OCI-LY3 (cell line): Measurements from ENCODE around the gene DHFR.
A peak's percentile ranks its signal among the peaks of the same experiment; 100 is the strongest.
"Not testable (repeated sequence)": the region's sequence is repeated elsewhere in the genome, so short reads cannot be mapped to it uniquely, and the experiment has no call there.

Experiments used
- H2AFZ ChIP-seq: fragments of 200-600, 300-600 bp; shearing (Covaris generic); 2 replicates; pipeline ENCODE4 v1.6.0; 2014; ENCODE audit warnings: antibody characterized with exemption, low read depth, low read length
- H3K27ac ChIP-seq: fragments of 200-600, 300-600 bp; sonication (generic); 2 replicates; pipeline ENCODE4 v1.5.1; 2014; ENCODE audit warnings: mild to moderate bottlenecking, low read length, moderate library complexity, mixed read lengths
- H3K27me3 ChIP-seq: fragments of 200-600, 300-600 bp; sonication (generic); 2 replicates; pipeline ENCODE4 v1.6.1; 2014; ENCODE audit warnings: low read depth, low read length, mixed read lengths
- H3K36me3 ChIP-seq: fragments of 200-600, 300-600 bp; sonication (generic); replicated peaks from 2 replicates; pipeline ENCODE3; 2014; ENCODE audit warnings: low read depth, low read length, mixed read lengths
- H3K4me1 ChIP-seq: fragments of 300-600, 200-600 bp; sonication (generic); 2 replicates; pipeline ENCODE4 v1.6.1; 2014; ENCODE audit warnings: low read length, mixed read lengths
- H3K4me2 ChIP-seq: fragments of 200-600, 300-600 bp; sonication (generic); 2 replicates; pipeline ENCODE4 v1.6.1; 2014; ENCODE audit warnings: low read length, mixed read lengths
- H3K4me3 ChIP-seq: fragments of 300-600, 200-600 bp; sonication (generic); 2 replicates; pipeline ENCODE4 v1.5.1; 2014; ENCODE audit warnings: antibody characterized with exemption, mild to moderate bottlenecking, low read length, moderate library complexity
- H3K79me2 ChIP-seq: fragments of 300-600, 200-600 bp; shearing (Covaris generic); 2 replicates; pipeline ENCODE4 v1.6.1; 2014; ENCODE audit warnings: mild to moderate bottlenecking, low read length, mixed read lengths
- H3K9ac ChIP-seq: fragments of 300-600, 200-600 bp; shearing (Covaris generic); 2 replicates; pipeline ENCODE4 v1.6.0; 2014; ENCODE audit warnings: mild to moderate bottlenecking, low read length, moderate library complexity
- H3K9me3 ChIP-seq: fragments of 200-600, 300-600 bp; shearing (Covaris generic); 2 replicates; pipeline ENCODE4 v1.6.1; 2014; ENCODE audit warnings: low read length, mixed read lengths; ENCODE audit not compliant: insufficient read depth
- H4K20me1 ChIP-seq: fragments of 200-600, 300-600 bp; sonication (generic); 2 replicates; pipeline ENCODE4 v1.6.1; 2016; ENCODE audit warnings: low read length, mixed read lengths; ENCODE audit not compliant: insufficient read depth
- CTCF ChIP-seq: fragments of 200-600, 300-600 bp; sonication (generic); IDR thresholded peaks from 2 replicates; pipeline ENCODE4 v1.5.1; 2014; ENCODE audit warnings: antibody characterized with exemption, low read length, low read depth
- EZH2phosphoT487 ChIP-seq: fragments of 200-600 bp; shearing (Covaris generic); IDR thresholded peaks from 2 replicates; pipeline ENCODE4 v1.6.1; 2018; ENCODE audit warnings: antibody characterized with exemption, mixed run types, low read depth

Gene DHFR

GRCh38 chr5:80588858-80589540 is 65.8 kb downstream of the DHFR start:
- TF ChIP-seq EZH2phosphoT487 (no peak), CTCF (no peak)
- H3K9ac ChIP-seq: no peak overlapping the region
- no peaks in the 10 kb centered on the region for H3K9me3 ChIP-seq
- H3K27ac ChIP-seq: no peak overlapping the region
- H3K36me3 ChIP-seq: no peaks in the 10 kb centered on the region
- no peaks in the 10 kb centered on the region for H3K27me3 ChIP-seq
- no peak overlapping the region for H3K4me3 ChIP-seq
- no peak overlapping the region for H2AFZ ChIP-seq
- H4K20me1 ChIP-seq: no peaks in the 10 kb centered on the region
- no peaks in the 10 kb centered on the region for H3K79me2 ChIP-seq
- no peak overlapping the region for H3K4me2 ChIP-seq
- H3K4me1 ChIP-seq: no peaks in the 10 kb centered on the region

DNA sequence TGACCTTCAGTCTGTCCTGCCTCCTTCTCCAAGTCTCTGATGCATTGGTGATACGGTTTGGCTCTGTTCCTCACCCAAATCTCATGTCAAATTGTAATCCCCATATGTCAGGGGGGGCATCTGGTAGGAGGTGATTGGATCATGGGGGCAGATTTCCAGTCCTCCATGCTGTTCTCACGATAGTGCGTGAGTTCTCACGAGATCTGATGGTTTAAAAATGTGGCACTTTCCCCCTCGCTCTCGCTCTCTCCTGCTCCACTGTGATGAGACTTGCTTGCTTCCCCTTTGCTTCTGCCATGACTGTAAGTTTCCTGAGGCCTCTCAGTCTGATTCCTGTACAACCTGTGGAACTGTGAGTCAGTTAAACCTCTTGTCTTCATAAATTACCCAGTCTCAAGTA is 70.0 kb downstream of the DHFR start:
- no peaks in the 10 kb centered on the region for H3K36me3 ChIP-seq
- H3K4me1 ChIP-seq: no peaks in the 10 kb centered on the region
- no peak overlapping the region for H3K9ac ChIP-seq
- H4K20me1 ChIP-seq: no peaks in the 10 kb centered on the region
- H3K79me2 ChIP-seq: no peaks in the 10 kb centered on the region
- H3K9me3 ChIP-seq: no peaks in the 10 kb centered on the region
- no peak overlapping the region for H3K27ac ChIP-seq
- TF ChIP-seq EZH2phosphoT487 (no peak), CTCF (no peak)
- H2AFZ ChIP-seq: no peak overlapping the region
- no peaks in the 10 kb centered on the region for H3K27me3 ChIP-seq
- no peak overlapping the region for H3K4me2 ChIP-seq
- no peak overlapping the region for H3K4me3 ChIP-seq

GRCh38 chr5:80580291-80580690 is 74.5 kb downstream of the DHFR start:
- H3K9ac ChIP-seq, H2AFZ ChIP-seq, H3K27me3 ChIP-seq, H4K20me1 ChIP-seq, H3K4me3 ChIP-seq, H3K27ac ChIP-seq, H3K9me3 ChIP-seq, H3K79me2 ChIP-seq, H3K36me3 ChIP-seq, H3K4me2 ChIP-seq: not testable (repeated sequence)
- peaks cover 21% of the 10 kb centered on the region for H3K4me1 ChIP-seq

GRCh38 chr5:80579050-80579449 is 75.7 kb downstream of the DHFR start:
- H2AFZ ChIP-seq: no peak overlapping the region
- no peaks in the 10 kb centered on the region for H3K79me2 ChIP-seq
- H3K4me3 ChIP-seq: no peak overlapping the region
- H3K27ac ChIP-seq: no peak overlapping the region
- TF ChIP-seq EZH2phosphoT487 (no peak), CTCF (no peak)
- H3K9me3 ChIP-seq: no peaks in the 10 kb centered on the region
- H3K36me3 ChIP-seq: no peaks in the 10 kb centered on the region
- no peak overlapping the region for H3K4me2 ChIP-seq
- H3K27me3 ChIP-seq: no peaks in the 10 kb centered on the region
- H4K20me1 ChIP-seq: no peaks in the 10 kb centered on the region
- peaks cover 21% of the 10 kb centered on the region for H3K4me1 ChIP-seq
- H3K9ac ChIP-seq: no peak overlapping the region

DNA sequence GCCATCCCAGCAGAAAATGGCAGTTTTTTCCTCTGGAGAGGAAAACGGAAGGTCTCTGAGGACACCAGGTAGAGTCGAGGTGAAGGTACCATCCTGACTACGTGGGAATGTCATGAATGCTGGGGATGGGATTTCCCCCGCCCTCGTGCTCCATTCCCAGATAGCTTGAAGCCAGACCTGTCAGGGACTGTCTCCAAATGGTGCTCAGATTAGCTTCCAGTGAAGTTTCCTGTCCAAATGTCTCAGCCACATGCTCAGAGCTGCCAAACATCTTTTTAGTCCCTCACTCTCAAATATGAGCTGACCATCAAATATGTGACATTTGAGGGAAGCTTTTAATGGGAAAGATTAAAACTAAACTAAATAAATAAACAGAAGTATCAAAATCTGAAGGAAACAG is 77.1 kb downstream of the DHFR start:
- TF ChIP-seq CTCF (no peak), EZH2phosphoT487 (no peak)

More for the DNA sequence above, 77.1 kb downstream of the DHFR start:
- Histone ChIP-seq H3K4me3 (no peak overlapping the region), H4K20me1 (no peaks in the 10 kb centered on the region), H3K4me1 (peaks cover 21% of the 10 kb centered on the region), H3K27ac (no peak overlapping the region), H3K79me2 (no peaks in the 10 kb centered on the region), H3K4me2 (peak overlapping the region; percentile 30), H3K27me3 (no peaks in the 10 kb centered on the region), H3K9ac (no peak overlapping the region), H2AFZ (no peak overlapping the region), H3K9me3 (no peaks in the 10 kb centered on the region), H3K36me3 (no peaks in the 10 kb centered on the region)
